HG02642 (cell line): ENCODE measurements around the gene ERCC3.
"Not testable (repeated sequence)": the region's sequence is repeated elsewhere in the genome, so short reads cannot be mapped to it uniquely, and the experiment has no call there.

Experiments used
- ATAC-seq: cut with Tn5 transposase; IDR thresholded peaks from one replicate; pipeline ENCODE4 v1.9.1; 2021; ENCODE audit warnings: mild to moderate bottlenecking; ENCODE audit not compliant: unreplicated experiment, poor library complexity

ERCC3 gene

DNA sequence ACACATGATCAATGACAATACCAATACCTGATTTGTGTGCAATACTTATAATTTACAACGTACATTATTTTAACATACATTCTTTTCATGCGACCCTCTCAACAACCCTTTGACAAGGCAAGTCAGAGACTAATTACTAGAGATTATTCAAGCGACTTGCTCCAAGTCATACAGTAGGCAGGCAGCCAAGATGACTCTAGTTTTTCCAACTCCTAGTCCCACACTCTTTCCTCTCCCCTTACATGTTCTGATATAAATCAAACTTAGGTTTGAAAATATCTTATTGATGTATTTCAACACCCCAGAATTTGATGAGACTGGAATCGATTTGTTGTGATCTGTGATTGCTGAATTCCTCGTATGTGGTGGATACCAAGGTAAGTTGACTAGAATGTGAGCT, 65.8 kb downstream of the ERCC3 start:
- ATAC-seq: no peak

DNA sequence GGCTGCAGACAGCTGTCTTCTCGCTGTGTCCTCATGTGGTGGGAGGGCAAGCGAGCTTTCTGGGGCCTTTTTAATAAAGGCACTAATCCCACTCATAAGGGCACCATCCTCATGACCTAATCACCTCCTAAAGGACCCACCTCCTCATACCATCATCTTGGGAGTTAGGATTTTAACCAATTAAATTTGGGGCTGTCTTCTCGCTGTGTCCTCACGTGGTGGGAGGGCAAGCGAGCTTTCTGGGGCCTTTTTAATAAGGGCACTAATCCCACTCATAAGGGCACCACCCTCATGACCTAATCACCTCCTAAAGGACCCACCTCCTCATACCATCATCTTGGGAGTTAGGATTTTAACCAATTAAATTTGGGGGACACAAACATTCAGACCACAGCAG, 66.7 kb downstream of the ERCC3 start:
- ATAC-seq: not testable (repeated sequence)

DNA sequence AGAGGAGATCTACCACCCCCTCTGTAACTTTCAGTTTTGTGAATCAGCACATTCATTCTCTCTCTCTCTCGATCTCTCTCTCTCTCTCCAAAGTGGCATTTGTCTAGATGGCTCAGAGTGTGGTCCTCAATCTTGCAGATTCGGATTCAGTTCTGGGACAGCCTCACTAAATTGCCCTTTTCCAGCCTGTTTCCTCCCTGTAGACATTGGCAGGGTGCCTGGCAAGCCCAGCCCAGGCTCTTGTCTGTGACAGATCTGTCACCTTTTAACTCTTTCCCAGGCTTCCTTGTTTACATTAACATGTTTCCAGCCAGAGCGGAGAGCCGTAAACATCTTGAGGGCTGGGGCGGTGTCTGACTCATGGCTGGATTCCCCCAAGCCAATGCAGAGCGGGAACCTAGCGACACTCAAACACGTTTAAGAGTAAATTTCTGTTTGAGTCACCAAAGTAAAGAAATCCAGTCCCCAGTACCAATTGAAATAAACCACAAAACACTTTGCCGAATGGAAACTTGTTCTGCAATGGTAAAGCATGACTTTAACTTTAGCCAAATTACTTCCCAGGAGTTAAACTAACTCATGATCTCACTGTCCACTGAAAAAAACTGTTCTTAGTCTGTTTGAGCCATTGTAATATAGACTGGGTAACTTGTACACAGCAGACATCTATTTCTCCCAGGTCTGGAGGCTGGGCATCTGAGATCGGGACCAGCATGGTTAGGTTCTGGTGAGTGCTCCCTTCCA, 67.3 kb downstream of the ERCC3 start:
- ATAC-seq: peak; percentile 83

DNA sequence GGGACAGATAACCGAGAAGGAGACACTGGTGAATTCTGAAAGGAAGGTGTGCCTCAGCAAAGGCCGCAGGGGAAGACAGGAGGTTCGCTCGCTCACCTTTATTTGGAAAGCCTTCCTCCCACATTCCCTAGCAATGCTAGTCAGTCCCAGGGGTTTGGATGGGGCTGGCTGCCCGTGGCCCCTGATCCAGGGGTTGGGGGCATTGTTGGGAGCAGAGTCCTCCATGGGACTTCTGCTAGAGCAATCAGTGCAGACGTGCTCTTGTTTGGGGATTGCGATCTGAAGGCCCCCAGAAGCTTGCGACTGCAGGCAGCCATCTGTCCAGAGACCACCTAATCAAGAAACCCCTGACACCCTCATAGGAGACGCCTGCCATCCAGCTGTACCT, 67.8 kb downstream of the ERCC3 start:
- ATAC-seq: no peak

DNA sequence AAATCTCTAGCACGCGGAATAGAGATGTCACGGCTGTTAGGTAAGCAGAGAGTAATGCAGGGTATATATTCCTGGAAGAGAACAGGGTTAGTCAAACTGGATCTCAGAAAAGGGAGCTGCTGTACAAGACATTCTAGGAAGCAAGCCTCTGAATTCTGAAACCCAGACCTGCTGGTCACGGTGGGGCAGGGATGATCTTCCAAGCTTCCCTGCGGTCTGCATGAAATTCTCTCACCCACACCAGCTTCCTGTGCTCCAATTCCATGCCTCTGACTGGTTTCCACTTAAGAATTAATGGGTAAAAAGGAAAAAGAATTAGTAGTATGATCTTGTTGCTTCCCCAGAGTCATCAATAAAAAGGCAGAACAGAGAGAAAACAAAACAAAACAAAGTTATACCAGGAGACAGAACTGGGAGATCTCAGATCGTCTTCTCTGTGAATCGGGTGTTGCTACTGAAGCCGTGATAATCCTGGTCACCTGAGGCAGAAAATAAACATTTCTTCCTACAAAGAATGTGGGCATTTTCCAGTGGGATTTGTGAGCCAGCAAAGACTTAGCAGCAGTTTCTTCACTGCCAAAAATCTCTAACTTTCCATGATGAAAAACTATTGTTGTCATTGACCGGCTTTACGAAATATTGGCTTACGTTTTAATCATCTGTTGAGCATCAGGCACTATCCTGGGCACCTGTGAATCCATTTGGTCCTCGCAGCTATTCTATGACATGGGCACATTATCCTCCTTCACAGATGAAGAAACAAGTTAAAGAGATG, 68.6 kb downstream of the ERCC3 start:
- no peak for ATAC-seq

DNA sequence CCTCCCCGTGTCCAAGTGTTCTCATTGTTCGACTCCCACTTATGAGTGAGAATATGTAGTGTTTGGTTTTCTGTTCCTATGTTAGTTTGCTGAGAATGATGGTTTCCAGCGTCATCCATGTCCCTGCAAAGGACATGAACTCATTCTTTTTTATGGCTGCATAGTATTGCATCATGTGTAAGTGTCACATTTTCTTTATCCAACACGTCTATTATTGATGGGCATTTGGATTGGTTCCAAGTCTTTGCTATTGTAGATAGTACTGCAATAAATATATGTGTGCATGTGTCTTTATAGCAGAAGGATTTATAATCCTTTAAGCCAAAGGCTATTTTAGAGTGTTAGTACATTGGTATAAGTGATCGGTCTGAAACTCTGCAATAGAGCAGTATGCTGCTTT, 69.8 kb downstream of the ERCC3 start:
- ATAC-seq: not testable (repeated sequence)

DNA sequence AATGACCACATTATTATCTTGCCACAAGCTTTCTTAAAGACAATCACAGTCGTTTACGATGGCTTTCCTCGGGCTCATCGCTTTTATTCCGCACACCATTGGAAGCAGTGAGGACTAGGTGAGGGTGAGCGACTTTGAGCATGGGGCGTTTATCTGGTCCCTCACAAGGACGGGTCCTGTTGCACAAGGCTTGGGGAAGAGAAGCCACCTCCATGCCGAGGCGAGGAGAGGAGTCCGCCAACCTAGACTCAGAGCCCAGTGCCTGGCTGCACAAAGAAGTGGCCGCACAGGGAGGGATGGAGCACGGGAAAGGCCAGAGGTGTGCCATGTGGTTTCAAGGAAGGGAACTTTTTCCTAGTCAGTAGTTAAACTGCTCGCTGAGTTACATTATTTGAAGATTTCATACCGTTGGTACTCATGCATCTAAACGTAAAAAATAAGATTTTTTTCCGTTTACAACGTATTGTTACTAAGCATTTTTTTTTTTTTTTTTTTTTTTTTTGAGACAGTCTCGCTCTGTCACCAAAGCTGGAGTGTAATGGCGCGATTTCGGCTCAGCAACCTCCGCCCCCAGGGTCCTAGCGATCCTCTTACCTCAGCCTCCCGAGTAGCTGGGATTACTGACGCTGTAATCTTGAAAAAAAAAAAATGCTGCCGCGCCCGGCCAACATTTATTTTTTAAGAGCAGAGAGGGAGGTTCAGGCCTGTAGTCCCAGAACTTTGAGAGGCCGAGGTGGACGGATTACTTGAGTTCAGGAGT, 73.0 kb downstream of the ERCC3 start:
- ATAC-seq: no peak

DNA sequence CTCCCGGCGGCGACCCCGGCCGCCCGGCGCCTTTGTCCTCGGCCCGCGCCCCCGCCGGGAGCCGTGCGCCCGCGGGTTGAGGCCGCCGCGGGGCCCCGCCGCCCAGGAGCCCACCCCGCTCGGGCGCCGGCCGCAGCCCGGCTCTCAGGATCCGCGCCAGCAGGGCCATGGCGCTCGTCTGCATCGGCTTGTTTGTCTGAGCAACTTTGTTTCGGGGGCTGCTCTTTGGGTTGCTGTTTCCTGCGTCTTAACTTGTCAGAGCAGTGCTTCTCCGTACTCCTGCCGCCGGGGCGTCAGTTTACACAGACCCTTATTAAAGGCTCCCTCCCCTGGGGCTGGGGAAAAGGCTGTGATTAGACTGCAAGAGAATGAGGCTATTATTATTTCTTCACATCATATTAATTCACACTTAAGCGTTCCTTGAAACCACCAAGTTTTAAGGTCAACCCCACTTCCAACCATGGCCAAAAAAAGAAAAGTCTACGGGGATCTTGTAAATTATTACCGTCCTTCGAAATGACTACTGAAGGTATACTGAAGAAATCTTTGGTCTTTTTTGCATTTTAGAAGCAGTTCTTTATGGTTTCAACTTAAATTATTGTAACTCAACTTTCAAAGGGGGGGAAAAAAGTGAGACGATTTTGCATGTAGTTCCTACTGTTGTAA, 73.7 kb downstream of the ERCC3 start, which contains the start of gene CYP27C1:
TSS of gene CYP27C1 (minus strand) at position 198 of the 666 bp plus-strand sequence. CDS start at position 169, 29 bp downstream.
- ATAC-seq: peak; percentile 37

DNA sequence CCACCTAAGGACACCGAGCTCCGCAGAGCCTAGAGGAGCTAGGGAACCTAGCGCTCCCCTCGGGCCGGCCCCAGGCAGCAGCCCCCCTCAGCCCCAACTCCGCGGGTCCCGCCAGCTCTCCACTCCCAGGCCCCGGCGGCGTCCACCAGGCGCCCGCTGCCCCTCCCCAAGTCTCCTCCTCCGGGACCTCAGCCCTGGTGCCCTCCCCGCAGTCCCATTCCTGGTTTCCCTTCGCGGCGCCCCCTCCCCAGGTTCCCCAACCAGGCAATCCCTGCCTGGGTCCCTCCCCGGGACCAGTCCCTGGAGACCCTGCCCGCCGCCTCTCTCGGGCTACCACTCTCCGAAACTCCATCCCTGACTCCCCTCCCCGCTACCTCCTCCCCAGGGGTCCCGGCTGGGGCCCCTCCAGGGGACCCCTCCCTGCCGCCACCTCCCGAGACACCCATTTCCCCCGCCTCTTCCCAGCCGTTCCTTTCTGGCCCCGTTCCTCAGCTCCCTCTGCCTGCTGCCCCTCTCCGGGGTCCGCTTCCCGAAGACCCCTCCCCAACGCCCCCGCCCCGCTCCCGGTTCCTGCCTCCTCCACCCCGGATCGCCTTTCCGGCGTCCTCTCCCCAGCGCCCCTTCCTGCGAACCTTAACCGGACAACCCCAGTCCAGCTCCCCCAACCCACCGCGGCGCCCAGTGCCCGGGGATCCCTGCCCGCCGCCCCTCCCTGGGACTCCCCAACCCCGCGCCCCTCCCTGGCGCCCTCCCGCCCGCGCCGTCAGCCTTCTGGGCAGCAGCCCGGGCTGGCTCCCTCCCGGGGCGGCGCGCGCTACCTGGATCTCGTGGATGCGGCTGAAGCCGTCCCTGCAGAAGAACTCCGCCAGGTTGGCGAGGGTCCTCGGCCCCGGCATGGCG, 74.5 kb downstream of the ERCC3 start:
- ATAC-seq: peak; percentile 9

DNA sequence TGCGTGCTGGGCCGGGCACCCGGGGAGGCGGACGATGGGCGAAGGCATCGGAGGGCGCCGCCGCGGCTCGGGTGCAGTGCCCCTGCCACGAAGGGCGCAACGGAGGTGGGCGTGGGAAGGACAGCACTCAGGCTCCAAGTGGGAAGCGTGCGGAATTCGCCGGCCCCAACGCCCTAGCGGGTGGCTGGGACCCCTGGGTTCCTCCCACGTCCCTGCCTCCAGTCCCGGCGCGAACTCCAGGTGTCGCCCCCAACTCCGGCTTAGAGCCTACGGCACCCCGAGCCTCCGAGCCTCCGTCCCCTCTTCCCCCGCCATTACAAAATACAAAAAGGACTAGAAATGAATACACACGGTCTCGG, 75.2 kb downstream of the ERCC3 start:
- ATAC-seq: no peak

DNA sequence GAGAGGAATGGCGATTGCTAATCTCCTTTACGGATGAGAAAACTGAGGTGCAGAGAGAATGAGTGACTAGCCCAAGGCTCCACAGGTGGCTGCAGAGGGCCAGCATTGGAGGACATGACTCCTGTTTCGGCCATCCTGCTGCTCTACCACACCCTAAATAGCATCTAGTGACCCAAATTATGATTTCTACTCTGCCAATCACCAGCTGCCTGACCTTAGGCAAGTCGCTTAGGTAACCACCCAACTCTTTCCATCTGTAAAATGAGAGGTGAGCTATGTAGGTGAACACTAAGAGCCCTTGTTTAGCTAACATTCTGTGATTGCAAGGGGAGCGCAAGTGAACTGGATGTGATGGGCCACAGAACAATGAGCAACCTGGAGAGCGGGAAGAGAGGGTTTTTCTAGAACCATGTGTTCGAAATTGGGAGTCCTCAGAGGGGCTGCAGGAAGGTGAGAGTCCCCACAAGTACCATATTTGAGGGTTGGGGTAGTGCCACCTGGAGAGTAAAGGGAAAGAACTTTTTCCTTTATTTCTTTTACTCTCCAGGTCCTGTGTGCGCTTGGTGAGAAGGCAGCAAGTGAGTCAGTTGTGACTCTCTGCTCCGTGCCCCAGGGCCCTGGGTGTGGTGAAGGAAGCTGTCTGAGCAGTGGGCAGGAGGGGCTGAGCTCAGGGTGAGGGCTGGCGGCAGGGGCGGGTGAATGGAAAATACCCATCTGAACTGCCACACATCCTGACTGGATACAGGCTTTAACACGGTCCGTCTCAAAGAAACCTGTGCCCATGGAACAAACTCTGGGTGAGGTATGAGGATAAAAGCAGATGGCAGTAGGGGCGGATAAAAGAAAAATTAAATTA, 76.2 kb downstream of the ERCC3 start:
- no peak for ATAC-seq

DNA sequence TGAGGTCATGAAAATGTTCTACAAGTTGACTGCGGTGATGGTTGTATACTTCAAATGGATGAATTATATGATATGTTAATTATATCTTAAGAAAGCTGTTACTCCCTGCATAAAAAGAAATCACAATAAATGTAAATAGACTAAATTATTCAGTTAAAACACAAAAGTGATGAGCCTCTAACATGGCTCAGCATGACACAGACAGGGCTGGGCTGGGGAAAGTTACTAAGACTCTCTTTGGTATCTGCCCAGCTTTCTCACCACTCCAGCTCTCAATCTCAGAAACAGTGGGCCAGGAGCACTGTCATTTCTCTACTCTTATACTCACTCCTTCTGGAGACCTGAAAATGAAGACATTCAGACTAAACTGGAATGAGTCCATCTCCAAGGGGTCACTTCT, 77.4 kb downstream of the ERCC3 start:
- ATAC-seq: no peak

DNA sequence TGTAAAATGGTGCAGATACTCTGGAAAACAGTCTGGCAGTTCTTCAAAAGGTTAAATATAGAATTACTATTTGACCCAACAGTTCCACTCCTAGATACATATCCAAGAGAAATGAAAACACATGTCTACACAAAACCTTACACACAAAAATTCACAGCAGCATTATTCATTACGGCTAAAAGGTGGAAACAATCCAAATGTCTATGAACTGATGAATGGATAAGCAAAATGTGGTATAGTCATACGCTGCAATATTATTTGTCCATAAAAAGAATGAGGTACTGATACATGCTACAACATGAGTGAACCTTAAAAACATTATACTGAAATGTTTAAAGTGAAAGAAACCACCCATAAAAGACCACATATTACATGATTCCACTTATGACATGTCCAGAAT, 77.8 kb downstream of the ERCC3 start:
- ATAC-seq: no peak

DNA sequence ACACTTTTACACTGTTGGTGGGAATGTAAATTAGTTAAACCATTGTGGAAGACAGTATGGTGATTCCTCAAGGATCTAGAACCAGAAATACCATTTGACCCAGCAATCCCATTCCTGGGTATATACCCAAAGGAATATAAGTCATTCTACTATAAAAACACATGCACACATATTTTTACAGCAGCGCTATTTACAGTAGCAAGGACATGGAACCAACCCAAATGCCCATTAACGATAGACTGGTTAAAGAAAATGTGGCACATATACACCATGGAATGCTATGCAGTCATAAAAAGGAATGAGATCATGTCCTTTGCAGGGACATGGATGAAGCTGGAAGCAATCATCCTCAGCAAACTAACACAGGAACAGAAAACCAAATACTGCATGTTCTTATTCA, 79.7 kb downstream of the ERCC3 start:
- not testable (repeated sequence) for ATAC-seq

DNA sequence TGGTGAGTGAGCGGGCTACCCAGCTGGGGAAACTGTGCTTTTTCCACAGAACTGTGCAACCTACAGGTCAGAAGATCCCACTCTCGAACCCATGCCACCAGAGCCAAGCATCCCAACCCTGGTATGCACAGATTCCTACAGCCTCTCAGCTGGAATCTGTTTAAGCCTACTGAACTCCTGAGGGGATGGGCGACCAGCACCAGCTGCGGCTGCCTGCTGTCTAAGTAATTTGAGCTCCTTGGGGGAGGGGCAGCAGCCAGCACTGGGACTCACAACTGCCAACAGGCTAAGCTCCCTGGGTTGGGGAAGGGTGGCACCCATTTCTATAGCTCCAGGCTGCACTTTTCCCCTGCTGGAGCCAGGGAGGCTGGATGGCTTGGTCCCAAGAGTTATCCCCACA, 85.6 kb downstream of the ERCC3 start:
- ATAC-seq: no peak
